ENCODE results near the gene FIGNL1. TPM values are rescaled to one million over a fixed set of nuclear protein-coding genes. Genes with fewer than 3 reads are reported as not detected.

FIGNL1 gene
- total and polyA plus RNA-seq, 2 donors (not counting 1 experiment from before 2014, with no cell fraction given), result 3.6 to 24.5 TPM

DNA sequence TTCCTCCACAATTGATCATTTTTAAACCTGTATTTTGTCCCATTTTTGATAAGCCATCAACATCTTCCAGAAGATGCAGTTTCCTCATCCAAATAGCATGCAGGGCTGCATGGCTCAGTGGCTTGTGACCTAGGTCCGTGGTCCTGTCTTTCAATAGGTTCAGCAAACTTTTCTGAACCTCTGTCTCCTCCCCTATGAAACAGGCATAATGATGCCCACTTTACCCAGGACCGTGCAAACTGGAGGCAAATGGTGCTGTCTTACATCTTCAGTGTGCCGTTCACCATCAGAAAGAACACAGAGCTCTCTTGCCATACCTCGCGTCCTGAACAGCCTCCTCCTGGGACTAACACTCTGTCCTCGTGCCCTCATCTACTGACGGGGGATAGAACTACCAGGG is 22.3 kb upstream of the FIGNL1 start:
- Histone ChIP-seq H3K4me1 (ENCODE audit: control insufficient read depth in 2 of 2, insufficient read depth in 2 of 2, low read length in 2 of 2) (peaks cover 9 to 10% of the 10 kb centered on the region in 2 donors), H3K79me2 (ENCODE audit: control insufficient read depth, insufficient read depth, low read length) (no peaks in the 10 kb centered on the region), H3K27me3 (replicated peaks in 1 of 4; ENCODE audit: control extremely low read depth in 1 of 4, control insufficient read depth in 3 of 4, insufficient read depth in 4 of 4, low read length in 3 of 4) (peaks cover 0 to 3% (median 0%) of the 10 kb centered on the region in 4 experiments), H3K4me2 (replicated peaks; ENCODE audit: low read depth, low read length, poor library complexity, severe bottlenecking) (no peak overlapping the region), H3K9me3 (ENCODE audit: control extremely low read depth in 1 of 3, control insufficient read depth in 2 of 3, insufficient read depth in 1 of 3, low read length in 2 of 3) (no peaks in the 10 kb centered on the region), H3K36me3 (replicated peaks in 1 of 2; ENCODE audit: control extremely low read depth in 1 of 2, control insufficient read depth in 1 of 2, extremely low read depth in 1 of 2, insufficient read depth in 2 of 2, low read length in 1 of 2) (no peaks in the 10 kb centered on the region), H3K4me3 (ENCODE audit: control extremely low read depth in 1 of 5, extremely low read depth in 1 of 5, insufficient read depth in 1 of 5, low read depth in 2 of 5, low read length in 4 of 5) (no peak overlapping the region), H4K20me1 (ENCODE audit: control insufficient read depth, insufficient read depth, low read length, poor library complexity, severe bottlenecking) (no peaks in the 10 kb centered on the region), H3K27ac (ENCODE audit: low read length in 2 of 2) (no peak overlapping the region), H3K9ac (ENCODE audit: low read length) (no peak overlapping the region), H2AFZ (ENCODE audit: insufficient read depth, low read depth, low read length, poor library complexity, severe bottlenecking) (no peak overlapping the region)
- intact Hi-C loops (cut with micrococcal nuclease), result no loop called here
- Mint-ChIP-seq H3K27me3 (peaks cover 15% of the 10 kb centered on the region), H3K9me3 (ENCODE audit: insufficient read depth) (no peaks in the 10 kb centered on the region), H3K4me3 (no peak overlapping the region), H3K4me1 (peaks cover 9% of the 10 kb centered on the region), H3K27ac (no peak overlapping the region)
- ATAC-seq (ENCODE audit: low read depth) (no peak), DNase-seq (no peak)
- WGBS (ENCODE audit: insufficient coverage), result 89% methylated on average over 7 of the region's 7 CpGs
- POLR2A ChIA-PET, result no interaction called here
- no peak for TF ChIP-seq EZH2 (IDR thresholded peaks at IDR 0.05; ENCODE audit: borderline replicate concordance, insufficient read depth, low read depth, low read length, poor library complexity, severe bottlenecking)
- TF ChIP-seq, protein P1, sequence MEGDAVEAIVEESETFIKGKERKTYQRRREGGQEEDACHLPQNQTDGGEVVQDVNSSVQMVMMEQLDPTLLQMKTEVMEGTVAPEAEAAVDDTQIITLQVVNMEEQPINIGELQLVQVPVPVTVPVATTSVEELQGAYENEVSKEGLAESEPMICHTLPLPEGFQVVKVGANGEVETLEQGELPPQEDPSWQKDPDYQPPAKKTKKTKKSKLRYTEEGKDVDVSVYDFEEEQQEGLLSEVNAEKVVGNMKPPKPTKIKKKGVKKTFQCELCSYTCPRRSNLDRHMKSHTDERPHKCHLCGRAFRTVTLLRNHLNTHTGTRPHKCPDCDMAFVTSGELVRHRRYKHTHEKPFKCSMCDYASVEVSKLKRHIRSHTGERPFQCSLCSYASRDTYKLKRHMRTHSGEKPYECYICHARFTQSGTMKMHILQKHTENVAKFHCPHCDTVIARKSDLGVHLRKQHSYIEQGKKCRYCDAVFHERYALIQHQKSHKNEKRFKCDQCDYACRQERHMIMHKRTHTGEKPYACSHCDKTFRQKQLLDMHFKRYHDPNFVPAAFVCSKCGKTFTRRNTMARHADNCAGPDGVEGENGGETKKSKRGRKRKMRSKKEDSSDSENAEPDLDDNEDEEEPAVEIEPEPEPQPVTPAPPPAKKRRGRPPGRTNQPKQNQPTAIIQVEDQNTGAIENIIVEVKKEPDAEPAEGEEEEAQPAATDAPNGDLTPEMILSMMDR (IDR thresholded peaks at IDR 0.05), result no peak
- CTCF ChIA-PET, result no interaction called here

DNA sequence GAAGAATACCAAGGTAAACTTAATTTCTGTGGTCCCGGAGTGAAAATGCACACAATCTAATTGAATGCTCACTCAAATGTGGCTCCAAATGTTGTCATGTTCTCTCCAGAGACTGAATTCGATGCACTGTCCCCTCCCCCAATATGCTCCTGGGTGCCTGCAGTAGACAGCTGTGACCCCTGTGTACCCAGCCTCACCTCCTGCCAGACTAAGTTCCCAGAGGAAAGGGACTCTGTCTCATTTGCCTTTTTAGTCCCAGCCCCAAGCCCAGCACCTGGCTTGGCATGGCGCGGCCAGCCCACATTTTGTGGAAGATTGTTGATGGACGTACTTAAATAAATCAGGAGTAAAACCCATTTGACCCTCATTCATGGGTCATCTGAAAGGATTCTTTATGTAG is 21.8 kb upstream of the FIGNL1 start:
- intact Hi-C loops (cut with micrococcal nuclease), result no loop called here
- H3K79me2 ChIP-seq (ENCODE audit: control insufficient read depth, insufficient read depth, low read length), result no peaks in the 10 kb centered on the region
- H3K4me2 ChIP-seq (replicated peaks; ENCODE audit: low read depth, low read length, poor library complexity, severe bottlenecking), result no peak overlapping the region
- peaks cover 9% of the 10 kb centered on the region for H3K4me1 Mint-ChIP-seq
- H2AFZ ChIP-seq (ENCODE audit: insufficient read depth, low read depth, low read length, poor library complexity, severe bottlenecking), result no peak overlapping the region
- no peak for TF ChIP-seq EZH2 (IDR thresholded peaks at IDR 0.05; ENCODE audit: borderline replicate concordance, insufficient read depth, low read depth, low read length, poor library complexity, severe bottlenecking)
- TF ChIP-seq, protein P1 (IDR thresholded peaks at IDR 0.05), result no peak
- H3K27ac ChIP-seq (ENCODE audit: low read length in 2 of 2), result no peak overlapping the region
- ChIA-PET POLR2A (no interaction called here), CTCF (no interaction called here)
- H3K36me3 ChIP-seq (replicated peaks in 1 of 2; ENCODE audit: control extremely low read depth in 1 of 2, control insufficient read depth in 1 of 2, extremely low read depth in 1 of 2, insufficient read depth in 2 of 2, low read length in 1 of 2), result no peaks in the 10 kb centered on the region
- H3K9ac ChIP-seq (ENCODE audit: low read length), result no peak overlapping the region
- 100% methylated on average over 2 of the region's 5 CpGs for WGBS (ENCODE audit: insufficient coverage)
- no peak overlapping the region for H3K27ac Mint-ChIP-seq
- no peaks in the 10 kb centered on the region for H3K9me3 ChIP-seq (ENCODE audit: control extremely low read depth in 1 of 3, control insufficient read depth in 2 of 3, insufficient read depth in 1 of 3, low read length in 2 of 3)
- H3K4me1 ChIP-seq (ENCODE audit: control insufficient read depth in 2 of 2, insufficient read depth in 2 of 2, low read length in 2 of 2), result peaks cover 9 to 10% of the 10 kb centered on the region in 2 donors
- H4K20me1 ChIP-seq (ENCODE audit: control insufficient read depth, insufficient read depth, low read length, poor library complexity, severe bottlenecking), result no peaks in the 10 kb centered on the region
- DNase-seq, result no peak
- peaks cover 0 to 3% (median 0%) of the 10 kb centered on the region in 4 experiments for H3K27me3 ChIP-seq (replicated peaks in 1 of 4; ENCODE audit: control extremely low read depth in 1 of 4, control insufficient read depth in 3 of 4, insufficient read depth in 4 of 4, low read length in 3 of 4)
- H3K27me3 Mint-ChIP-seq, result peaks cover 13% of the 10 kb centered on the region
- no peak for ATAC-seq (ENCODE audit: low read depth)
- no peak overlapping the region for H3K4me3 Mint-ChIP-seq
- H3K9me3 Mint-ChIP-seq (ENCODE audit: insufficient read depth), result no peaks in the 10 kb centered on the region
- no peak overlapping the region for H3K4me3 ChIP-seq (ENCODE audit: control extremely low read depth in 1 of 5, extremely low read depth in 1 of 5, insufficient read depth in 1 of 5, low read depth in 2 of 5, low read length in 4 of 5)

Measured in B cell (primary cell).